Forelimb muscle (tissue), 1 donor: ENCODE results near the gene CTNS. TPM values are rescaled to one million over a fixed set of nuclear protein-coding genes. Genes with fewer than 3 reads are reported as not detected.

Experiments used
- DNase-seq: peaks from one replicate; pipeline ENCODE4 v3.0.0-alpha.2; 2013; ENCODE audit warnings: low read depth
- polyA plus RNA-seq: library from polyadenylated mRNA; unstranded; fragments of 120-200 nt; gene quantifications from one replicate; pipeline ENCODE4 v1.2.1, GENCODE V29; 2013; ENCODE audit not compliant: insufficient read length

Gene CTNS
- polyA plus RNA-seq, 1 donor = 7.8 TPM

DNA sequence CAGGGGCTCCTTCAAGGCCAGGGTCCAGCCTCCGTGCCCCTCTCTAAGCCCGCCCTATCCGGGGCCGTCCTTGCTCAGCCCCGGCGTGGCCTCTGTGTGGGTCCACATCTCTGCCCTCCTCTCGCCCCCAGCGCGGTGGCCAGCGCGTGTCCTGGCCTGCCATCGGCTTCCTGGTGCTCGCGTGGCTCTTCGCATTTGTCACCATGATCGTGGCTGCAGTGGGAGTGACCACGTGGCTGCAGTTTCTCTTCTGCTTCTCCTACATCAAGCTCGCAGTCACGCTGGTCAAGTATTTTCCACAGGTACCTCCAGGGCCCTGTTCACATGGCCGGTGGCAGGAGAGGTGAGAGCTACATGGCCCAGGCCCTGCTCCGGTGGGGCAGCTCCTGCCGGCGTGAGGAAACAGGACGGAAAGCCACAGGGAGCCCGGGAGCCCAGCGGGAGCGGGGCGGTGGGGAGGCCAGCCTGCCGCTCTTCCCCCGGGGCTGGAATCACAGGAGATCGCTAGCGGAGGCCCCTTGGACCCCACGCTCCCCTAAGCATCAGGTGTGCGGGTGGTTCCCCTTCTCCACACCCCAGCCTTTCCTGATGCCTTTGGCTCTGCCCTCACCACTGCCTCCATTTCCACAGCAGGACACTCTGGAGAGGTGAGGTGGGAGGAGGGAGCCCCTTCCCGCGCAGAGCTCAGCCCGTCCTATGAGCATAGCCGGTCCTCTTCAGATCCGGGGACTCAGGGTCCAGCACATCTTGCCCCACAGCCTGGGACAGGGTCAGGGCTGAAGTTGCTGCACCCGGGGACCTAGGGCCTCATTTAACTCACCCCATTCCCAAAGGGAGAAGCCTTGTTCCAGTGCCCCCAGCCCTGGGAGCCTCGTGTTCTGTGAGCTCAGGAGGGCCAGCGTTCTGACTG, 21.6 kb downstream of the CTNS start:
- no peak for DNase-seq

DNA sequence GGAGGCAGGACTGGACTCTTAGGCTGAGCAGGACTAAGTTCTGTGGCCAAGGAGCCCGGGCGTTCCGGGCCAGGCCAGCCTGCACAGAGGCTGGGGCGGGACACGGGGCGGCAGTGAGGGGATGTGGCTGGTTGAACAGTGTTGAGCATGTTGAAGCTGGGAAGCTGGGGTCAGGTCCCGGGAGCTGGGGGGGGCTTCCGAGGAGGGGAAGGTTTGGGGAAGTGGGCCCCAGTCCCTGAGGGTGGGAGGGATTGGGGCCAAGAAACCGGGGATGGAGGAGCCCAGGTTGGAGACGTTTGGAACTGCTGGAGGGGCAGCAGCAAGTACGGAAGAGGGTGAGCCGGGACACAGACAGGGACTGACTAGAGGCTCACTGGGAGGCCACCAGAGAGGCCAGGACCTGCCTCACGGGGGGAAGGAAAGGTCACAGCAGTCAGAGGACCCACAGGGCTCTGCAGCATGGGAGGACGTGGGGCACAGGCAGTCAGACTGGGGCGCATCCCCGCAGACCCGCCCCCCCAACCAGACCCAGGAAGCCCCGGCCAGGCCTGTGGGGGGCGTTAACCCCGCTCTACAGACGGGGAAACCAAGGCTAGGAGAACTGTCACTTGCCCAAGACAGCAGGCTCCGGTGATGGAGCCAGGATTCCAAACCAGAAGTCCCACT, 22.4 kb downstream of the CTNS start:
- DNase-seq = no peak

DNA sequence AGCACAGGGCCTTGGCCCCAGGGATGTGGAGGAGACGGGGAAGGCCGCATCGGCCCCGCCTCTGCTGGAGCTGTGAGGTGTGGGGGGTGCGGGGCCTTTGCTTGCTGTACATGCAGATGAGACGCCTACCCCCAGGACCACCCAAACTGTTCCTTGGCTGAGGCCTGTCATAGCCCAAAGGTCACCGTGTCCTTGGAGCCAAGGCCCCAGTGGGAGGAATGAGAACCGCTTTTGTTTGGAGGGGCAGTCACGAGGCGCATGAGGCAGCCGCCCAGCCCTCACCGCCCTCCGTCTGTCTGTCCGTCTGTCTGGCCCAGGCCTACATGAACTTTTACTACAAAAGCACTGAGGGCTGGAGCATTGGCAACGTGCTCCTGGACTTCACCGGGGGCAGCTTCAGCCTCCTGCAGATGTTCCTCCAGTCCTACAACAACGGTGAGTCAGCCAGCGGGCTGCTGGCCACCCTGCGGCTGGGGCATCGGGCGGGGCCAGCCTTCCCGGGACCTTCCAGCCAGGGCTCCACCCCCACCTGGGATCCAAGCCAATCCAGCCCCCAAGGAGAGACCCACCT, 23.1 kb downstream of the CTNS start:
- DNase-seq = no peak

DNA sequence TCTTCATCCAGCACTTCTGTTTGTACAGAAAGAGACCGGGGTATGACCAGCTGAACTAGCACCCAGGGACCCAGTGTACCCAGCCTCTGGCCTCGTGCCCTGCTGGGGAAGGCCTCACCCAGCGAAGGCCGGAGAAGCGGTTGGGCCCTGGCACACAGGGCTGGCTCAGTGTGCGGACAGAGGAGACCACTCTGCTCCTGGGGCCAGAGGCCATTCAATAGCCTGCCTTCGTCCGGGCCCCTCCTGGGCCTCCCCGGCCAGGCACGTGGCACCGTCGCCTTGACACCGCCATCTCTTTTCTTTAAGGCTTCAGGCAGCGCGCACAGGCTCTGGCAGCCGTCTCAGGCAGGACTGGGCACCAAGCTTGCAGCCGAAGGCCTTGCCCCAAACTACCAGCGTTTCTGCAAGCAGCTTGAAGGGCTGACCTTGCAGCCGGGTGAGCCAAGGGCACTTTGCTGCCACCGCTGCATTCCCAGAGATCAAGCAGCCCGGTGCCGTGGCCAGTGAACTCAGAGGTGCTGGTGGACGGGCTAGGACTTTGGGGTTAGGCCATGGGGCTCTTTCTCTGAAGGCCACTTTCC, 23.8 kb downstream of the CTNS start:
- DNase-seq = no peak

DNA sequence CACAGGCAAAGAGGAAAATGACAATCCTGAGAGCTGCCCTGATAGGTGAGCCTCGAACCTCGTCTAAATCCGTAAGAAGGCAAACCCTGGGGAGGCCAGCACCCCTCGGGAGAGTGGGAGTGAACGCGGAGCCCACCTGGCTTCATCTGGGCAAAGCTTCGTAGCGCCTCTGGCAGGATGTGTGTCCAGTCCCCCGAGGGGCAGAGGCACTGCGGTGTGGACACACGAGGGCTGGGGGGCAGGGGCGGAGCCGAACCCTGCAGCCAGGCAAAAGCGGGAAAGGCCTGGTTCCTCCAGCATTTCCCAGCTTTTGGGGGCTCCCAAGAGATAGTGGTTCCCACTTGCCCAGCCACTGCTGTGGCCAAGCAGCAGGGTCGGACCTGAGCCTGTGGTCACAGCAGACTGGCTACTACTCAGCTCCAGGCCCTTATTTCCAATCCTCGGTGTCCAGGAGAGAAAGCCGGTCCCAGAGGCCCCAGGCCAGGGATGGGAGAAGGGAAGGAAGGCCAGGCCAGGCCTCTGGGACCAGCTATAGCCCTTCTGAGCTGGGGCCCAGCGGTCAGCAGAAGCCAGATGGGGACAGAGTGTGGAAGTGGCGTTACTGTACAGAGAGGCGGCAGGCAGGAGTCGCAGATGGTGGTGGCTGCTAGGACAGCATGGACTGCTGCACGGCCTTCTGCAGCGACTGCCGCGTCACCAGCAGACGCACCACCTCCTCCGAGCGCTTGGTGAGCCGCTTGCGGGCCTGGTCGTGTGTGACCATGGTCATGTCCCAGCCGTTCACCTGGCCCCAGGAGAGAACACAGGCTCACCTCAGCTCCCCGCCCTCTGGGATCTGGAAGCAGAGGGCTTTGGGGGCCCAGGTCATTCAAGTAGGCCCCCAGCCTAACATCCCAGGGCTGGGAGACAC, 26.8 kb downstream of the CTNS start:
- DNase-seq = no peak

DNA sequence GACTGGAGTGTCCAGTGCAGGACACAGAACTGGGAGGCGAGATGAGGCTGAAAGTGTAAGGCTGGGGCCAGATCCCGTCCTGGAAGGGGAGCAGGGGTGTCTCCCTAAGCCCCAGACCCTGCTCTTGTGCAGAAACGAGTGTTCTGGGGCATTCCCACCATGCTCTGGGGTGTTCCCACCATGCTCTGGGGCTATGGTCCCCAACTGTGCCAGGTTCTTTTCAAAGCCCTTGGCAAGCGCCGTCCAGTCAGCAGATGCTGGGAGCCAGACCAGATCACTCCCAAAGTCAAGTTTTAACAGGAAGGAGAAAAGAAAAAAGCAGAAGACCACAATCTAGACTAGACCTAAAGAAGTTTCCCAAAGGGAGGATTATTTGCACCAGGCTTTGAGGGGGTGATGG, 29.3 kb downstream of the CTNS start:
- no peak for DNase-seq

DNA sequence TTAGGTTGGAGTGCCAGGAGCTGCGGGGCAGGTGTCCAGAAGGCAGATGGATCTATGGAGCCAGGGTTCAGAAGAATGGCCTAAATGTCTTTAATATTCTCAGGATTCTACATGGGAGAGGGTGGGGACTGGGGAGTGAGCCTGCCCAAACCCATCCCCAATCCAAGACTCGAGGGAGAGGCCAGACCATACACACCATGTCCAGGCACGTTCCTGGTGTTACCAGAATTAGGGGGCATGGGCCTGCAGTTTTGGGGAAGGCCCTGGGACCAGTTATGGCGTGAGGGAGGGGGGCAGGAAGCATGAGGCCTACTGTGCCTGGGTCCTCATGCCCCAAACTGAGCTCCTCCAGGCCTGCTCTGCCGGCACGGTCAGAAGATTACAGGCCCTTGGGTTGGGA, 30.0 kb downstream of the CTNS start:
- no peak for DNase-seq

DNA sequence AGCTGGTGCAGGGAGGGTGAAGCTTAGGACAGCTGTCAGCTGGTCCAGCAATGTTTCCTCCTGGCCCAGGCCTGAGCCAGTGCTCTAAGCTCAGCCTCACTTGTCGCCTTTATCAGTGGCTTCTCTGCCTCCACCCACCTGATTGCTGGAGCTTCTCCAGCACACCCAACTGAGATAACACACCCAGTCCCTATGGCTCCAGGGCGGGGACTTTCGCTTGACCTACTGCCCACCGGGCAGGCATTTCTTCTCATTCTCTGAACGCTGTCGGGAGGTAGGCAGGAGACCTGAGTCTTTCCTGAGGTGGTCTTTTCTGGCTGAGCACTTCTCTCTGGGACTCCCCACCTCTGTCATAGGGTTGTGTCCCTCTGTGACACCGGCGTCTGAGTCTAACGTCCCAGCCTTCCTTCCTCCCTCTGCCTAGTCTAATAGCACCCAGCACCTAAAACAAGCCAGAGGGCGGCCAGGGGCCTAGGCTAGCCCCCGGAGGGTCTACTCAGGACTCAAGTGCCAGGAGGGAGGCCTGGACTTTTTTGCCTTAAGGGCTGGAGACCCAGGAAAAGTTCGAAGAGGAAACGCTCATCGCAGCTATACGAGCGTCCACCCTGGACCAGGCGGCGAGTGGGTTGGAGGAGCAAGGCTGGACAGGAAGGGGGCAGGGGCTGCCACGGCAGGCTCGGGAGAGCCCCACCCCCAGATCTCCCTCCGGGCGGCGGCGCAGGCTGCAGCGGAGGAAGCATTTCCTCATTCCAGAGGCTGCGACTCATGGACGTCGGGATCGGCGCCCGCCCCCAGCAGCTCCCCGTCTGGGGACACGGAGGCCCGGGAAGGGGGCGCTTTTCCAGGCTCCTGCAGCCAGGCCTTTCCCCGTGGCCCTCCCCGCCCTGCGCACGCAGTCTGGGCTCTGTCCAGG, 31.1 kb downstream of the CTNS start:
- DNase-seq = peak; percentile 69

DNA sequence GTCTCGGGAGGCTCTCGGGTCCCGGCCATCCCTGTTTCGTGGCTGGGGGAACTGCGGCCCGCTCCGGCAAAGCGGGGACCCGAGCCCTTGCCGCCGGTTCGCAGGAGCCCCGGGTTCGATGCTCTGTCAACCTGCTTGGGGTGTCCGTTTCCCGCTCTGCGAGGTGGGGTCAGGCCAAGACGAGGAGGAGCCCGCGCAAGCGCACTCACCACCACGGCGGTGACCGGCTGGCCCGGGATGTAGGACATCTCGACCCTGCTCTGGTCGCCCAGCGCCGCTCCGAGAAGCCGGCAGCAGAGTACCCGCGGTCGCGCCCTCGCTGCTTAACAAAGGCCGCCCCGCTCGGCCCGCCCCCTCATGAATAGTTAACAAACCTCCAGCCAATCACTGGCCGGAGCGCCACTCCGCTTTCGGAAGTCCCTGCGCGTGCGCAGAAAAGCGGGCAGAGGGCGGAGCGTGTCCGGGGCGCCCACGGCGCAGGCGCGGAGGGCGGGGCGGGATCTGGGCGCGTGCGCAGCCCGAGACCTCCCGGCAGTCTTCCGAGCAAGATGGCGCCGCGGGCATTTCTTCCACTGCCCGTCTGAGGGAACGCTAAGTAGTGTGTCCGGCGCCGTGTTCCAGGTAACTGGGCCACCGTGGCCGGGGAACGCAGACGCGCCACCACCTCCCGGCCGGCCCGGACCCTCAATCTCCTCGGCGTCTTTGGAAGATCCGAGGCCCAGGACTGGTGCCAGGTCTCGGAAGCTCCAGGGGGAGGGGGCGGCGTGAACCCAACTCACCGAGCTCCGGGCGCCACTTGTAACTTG, 31.9 kb downstream of the CTNS start, which contains the start of the genes EMC6 and TAX1BP3:
Gene EMC6 (plus strand): TSS at position 534 of the 806 bp plus-strand sequence. CDS start 335 bp downstream, outside the sequence.
Gene TAX1BP3 (minus strand): TSS at position 300 of the 806 bp plus-strand sequence. CDS start 52 bp downstream, at position 248.
- DNase-seq = peak; percentile 91

DNA sequence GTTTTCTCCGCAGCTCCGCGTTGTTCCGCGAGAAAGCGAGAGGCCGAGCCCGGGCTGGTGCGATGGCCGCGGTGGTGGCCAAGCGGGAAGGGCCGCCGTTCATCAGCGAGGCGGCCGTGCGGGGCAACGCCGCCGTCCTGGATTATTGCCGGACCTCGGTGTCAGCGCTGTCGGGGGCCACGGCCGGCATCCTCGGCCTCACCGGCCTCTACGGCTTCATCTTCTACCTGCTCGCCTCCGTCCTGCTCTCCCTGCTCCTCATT, 32.5 kb downstream of the CTNS start:
- no peak for DNase-seq

DNA sequence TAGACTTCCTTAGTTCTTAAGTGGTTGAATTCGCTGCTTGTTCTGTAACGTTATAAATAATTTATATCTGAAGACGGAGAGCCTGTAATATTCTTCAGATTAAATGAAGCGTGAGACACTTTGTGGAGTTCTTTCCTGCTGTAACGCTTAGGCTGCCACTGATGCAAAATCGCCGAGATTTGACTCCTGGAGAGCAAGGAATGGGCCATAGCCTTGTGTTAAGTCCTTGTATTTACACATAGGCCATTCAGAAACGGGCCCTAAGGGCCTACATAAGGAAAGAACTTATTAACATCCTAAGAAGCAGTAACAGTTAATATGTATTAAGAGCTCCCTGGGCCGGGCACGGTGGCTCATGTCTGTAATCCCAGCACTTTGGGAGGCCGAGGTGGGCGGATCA, 33.0 kb downstream of the CTNS start:
- DNase-seq = no peak

DNA sequence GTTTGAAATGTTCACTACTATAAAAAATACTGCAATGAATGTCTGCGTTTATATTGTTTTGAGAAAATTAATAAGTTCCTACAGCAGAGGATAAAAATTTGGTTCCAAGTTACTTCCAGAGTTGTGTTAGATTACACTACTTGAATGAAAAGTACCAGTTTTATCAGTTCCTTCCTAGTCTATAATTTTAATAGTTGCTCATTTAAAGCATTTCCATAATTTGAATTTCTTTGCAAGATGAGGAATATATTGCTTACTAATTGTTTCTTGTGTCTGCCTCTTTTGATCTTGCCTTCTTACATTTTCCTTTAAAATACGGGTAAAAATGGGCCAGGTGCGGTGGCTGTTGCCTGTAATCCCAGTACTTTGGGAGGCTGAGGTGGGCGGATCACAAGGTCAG, 36.0 kb downstream of the CTNS start:
- no peak for DNase-seq

DNA sequence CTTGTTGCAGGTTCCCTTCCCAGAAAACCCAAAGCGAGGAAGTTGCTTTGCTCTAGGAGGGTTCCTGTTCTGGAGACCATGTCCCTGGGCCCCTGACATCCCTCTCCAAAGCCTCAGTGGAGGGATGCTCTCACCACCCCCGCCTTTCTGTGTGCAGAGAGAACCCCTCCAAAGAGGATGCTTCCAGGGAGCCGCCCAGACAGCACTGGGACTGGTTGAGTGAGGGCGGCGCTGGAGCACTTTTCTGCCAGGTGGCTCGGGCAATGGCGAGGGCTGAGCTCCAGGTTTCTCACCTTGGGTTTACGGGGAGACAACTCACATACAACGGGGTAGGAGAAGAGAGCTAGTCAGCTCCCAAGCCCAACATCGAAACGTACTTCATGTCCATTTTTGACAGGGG, 39.3 kb downstream of the CTNS start:
- DNase-seq = no peak

DNA sequence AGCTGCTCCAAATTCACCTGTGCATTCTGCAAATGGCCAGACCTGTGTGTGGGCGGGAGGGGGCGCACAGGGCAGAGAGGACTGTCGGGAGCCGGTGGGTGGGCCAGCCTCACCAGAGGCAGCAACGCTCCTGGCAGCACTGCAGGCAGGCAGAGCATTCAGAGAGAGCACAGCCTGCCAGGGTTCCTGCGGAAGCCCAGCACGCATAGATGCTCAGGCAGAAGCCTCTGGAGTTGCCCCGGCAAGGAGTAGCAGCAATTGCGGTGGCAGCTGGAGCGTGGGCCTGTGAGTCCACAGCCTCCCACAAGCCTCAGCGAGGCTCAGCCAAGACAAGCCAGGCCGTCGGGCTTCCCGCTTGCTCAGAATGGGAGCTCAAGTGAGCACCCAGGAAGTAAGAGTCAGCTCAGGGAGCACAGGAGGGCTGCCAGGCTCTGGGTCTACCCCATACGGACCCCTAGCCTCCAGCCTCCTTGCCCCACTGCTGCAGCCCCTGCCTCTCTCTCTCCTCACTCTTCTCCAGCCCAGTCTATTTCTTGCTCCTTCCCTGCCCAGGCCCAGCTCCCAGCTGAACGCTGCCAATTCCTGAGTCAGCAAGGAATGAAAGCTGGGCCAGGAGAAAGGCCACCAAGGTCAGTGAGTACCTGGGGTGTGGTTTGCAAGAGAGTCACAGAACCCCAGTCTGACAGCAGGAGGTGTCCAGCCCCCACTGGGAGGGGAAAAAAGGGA, 41.7 kb downstream of the CTNS start:
- no peak for DNase-seq

DNA sequence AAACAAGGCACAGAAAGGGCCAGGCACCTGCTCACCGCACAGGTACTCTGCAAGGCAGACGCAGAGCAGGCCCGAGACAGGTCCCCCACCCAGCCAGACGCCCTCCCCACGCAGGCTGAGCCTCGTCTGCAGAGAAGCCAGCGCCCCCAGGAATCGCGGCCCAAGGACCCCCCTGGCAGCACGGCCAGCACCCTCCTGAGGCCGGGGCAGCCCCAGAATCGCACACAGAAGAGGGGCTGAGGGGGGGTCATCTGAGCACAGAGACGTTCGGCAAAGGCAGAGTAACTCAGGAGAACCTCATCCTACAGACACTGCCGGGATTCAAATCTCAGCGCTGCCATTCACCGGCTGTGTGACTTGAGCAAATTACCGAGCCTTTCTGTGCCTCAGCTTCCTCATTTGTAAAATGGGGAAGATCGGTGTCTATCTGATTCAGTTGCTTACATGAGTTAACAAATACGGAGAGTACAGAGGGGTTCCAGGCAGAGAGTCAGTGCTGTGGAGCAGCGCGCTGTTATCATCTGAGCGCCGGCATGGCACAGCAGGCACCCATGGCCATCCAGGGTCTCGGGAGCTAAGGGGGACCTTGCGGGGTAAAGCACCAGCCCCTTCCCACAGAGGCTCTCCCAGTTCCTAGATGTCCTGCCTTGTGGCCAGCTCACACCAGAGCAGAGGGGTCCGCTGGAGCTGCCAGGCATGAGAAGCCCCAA, 42.4 kb downstream of the CTNS start:
- no peak for DNase-seq

DNA sequence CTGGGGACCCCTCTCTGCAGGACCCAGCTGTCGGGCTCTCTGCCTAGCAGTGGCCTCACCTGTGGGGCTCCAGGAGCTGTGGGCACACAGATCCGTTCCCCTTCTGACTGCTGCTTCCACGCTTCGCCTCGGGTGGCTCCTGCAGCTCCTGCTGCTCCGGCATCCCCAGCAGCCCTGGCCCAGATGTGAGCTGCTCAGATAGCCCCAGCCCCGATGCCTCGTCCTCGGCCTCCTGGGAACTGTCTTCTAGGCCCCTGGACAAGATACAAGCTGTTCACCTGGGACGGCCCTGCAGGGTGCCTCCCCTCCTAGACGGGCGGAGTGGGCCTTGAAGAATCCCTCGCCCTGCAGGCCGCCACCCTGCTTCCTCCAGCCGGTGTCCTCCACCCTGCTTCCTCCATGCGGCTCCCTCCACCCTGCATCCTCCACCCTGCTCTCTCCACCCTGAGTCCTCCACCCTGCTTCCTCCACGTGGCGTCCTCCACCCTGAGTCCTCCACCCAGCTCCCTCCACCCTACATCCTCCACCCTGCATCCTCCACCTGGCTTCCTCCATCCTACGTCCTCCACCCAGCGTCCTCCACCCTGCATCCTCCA, 43.1 kb downstream of the CTNS start:
- DNase-seq = no peak

DNA sequence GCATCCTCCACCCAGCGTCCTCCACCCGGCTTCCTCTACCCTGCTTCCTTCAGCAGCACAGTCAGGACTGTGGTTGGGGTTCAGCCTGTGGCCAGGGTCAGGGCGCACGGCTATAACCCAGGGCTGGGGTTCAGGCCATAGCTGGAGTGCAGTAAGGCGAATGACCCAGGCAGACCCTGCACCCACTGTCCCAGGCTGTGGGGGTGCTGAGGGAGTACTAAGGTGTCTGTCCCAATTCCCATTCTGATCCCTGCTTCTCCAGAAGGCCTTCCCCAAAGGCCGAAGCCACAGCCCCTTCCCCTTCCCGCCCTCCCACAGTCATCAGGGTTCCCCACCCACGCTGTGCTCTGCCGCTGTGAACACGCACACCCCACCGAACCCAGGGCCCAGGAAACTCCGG, 44.5 kb downstream of the CTNS start:
- DNase-seq = no peak

DNA sequence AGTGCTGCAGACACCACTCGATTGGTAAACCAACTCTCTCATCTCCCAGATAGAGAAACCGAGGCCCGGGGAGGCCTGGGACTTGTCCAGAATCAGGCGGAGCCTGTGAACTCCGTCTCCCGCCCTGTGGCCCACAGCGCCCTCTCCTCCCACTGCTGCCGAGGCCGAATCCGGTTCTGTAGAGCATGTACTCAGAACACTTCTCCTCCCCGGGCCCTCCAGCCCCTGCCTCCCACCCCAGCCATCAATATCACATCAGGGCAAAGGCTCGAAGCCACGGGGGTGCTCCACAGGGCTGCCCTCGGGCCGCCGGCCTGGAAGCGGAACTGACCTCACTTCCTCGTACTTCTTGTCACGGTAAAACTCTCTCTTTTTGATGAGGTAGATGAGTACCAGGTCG, 45.0 kb downstream of the CTNS start:
- DNase-seq = no peak
